Measurements from ENCODE around the gene ABCB8. TPM values are rescaled to one million over a fixed set of nuclear protein-coding genes. Genes with fewer than 3 reads are reported as not detected.

The ABCB8 gene
- total RNA-seq, 2 donors from 2014 or later: 35.9 to 37.2 TPM

DNA sequence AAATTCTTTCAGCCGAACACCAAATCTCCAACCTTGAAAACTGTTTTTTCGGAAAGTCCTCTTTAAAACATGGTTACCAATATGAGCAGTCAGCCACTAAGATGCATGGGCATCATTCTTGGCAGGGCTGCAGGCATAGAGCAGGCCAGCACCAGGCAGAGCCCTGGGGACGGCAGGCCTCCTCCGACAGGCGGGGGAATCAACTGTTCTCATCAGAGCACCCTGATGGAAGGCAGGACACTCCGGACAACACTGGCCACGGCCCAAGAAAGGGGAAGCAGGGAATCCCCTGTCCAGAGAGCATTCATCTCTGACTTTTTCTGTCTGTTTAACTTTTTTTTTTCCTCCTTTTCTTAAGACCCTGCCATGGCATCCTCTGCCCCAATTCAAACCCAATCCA lies 38.8 kb upstream of the ABCB8 start:
- Mint-ChIP-seq H3K9me3 (peaks cover 21% of the 10 kb centered on the region), H3K27me3 (ENCODE audit: insufficient read depth) (peaks cover 51% of the 10 kb centered on the region), H3K4me1 (peaks cover 6% of the 10 kb centered on the region), H3K4me3 (no peak overlapping the region), H3K36me3 (ENCODE audit: low read depth) (no peaks in the 10 kb centered on the region), H3K27ac (no peak overlapping the region)
- H3K27ac ChIP-seq (ENCODE audit: low read depth, low read length): no peak overlapping the region
- TF ChIP-seq, protein P1, sequence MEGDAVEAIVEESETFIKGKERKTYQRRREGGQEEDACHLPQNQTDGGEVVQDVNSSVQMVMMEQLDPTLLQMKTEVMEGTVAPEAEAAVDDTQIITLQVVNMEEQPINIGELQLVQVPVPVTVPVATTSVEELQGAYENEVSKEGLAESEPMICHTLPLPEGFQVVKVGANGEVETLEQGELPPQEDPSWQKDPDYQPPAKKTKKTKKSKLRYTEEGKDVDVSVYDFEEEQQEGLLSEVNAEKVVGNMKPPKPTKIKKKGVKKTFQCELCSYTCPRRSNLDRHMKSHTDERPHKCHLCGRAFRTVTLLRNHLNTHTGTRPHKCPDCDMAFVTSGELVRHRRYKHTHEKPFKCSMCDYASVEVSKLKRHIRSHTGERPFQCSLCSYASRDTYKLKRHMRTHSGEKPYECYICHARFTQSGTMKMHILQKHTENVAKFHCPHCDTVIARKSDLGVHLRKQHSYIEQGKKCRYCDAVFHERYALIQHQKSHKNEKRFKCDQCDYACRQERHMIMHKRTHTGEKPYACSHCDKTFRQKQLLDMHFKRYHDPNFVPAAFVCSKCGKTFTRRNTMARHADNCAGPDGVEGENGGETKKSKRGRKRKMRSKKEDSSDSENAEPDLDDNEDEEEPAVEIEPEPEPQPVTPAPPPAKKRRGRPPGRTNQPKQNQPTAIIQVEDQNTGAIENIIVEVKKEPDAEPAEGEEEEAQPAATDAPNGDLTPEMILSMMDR (conservative IDR thresholded peaks at IDR 0.05): no peak
- peaks cover 3% of the 10 kb centered on the region for H3K4me1 ChIP-seq (ENCODE audit: control insufficient read depth, insufficient read depth, low read length)
- no peak overlapping the region for H3K9ac ChIP-seq (ENCODE audit: extremely low read depth, low read length, poor library complexity, severe bottlenecking)
- peaks cover 13% of the 10 kb centered on the region for H3K27me3 ChIP-seq (ENCODE audit: control insufficient read depth, insufficient read depth, low read length, poor library complexity, severe bottlenecking)
- H3K9me3 ChIP-seq (ENCODE audit: control insufficient read depth, low read length): no peaks in the 10 kb centered on the region
- no peaks in the 10 kb centered on the region for H3K36me3 ChIP-seq (ENCODE audit: control insufficient read depth, insufficient read depth, low read length)
- DNase-seq: peak; percentile 51
- 88 to 94% methylated on average over 7 of the region's 7 CpGs for WGBS, 2 experiments (ENCODE audit: insufficient coverage in 1 of 2, insufficient read length in 1 of 2)
- no peak overlapping the region for H3K4me3 ChIP-seq (ENCODE audit: low read length)

DNA sequence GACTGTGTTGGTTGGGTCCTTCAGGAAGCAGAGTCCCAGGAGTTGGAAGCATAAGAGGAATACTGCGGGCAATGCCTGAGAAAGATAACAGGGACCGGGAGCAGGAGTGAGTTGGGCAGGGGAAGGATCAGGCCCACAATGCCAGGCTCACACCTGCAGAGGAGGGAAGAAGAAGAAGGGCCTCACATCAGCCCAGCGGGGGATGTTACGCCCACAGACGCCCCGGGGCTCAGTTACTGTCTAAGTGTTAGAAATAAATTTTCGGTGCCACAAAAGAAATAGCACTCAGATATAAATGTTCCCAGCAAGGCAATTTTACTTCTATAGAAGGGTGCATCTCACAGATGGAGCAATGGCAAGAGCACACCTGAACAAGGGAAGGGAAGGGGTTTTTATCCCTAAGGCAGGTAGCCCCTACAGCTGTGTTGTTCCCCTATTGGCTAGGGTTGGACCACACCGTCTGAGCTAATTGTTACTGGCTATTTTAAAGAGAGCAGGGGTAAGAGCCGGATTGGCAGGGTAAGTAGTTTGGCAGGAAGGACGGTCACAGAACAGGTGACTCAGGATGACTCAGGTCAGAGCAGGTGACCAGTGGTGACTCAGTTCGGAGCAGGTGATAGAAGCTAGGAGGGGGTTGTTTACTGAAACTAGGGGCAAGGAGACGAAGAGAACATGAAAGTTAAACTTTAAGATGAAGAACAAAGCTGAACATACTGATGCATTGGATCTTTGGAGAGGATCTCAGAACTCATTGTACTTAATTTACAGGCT lies 37.6 kb upstream of the ABCB8 start, which contains the start of gene NOS3:
NOS3 (plus strand) TSS at position 602 of the 771 bp plus-strand sequence. CDS start 2,787 bp downstream, outside the sequence.
- Histone ChIP-seq H3K4me1 (ENCODE audit: control insufficient read depth, insufficient read depth, low read length) (peaks cover 6% of the 10 kb centered on the region), H3K9me3 (ENCODE audit: control insufficient read depth, low read length) (no peaks in the 10 kb centered on the region), H3K27me3 (ENCODE audit: control insufficient read depth, insufficient read depth, low read length, poor library complexity, severe bottlenecking) (peaks cover 4% of the 10 kb centered on the region), H3K36me3 (ENCODE audit: control insufficient read depth, insufficient read depth, low read length) (no peaks in the 10 kb centered on the region), H3K9ac (ENCODE audit: extremely low read depth, low read length, poor library complexity, severe bottlenecking) (no peak within 1 kb of the TSS), H3K4me3 (ENCODE audit: low read length) (no peak within 1 kb of the TSS), H3K27ac (ENCODE audit: low read depth, low read length) (no peak within 1 kb of the TSS)
- WGBS, 2 experiments (ENCODE audit: insufficient coverage in 1 of 2, insufficient read length in 1 of 2): 92 to 93% methylated on average over 10 to 12 of the region's 12 CpGs
- TF ChIP-seq, protein P1 (conservative IDR thresholded peaks at IDR 0.05): no peak
- Mint-ChIP-seq H3K27me3 (ENCODE audit: insufficient read depth) (peaks cover 43% of the 10 kb centered on the region), H3K9me3 (peaks cover 21% of the 10 kb centered on the region), H3K4me1 (peaks cover 6% of the 10 kb centered on the region), H3K36me3 (ENCODE audit: low read depth) (no peaks in the 10 kb centered on the region), H3K27ac (no peak within 1 kb of the TSS), H3K4me3 (no peak within 1 kb of the TSS)
- peak; percentile 85 for DNase-seq

- 87 to 97% methylated on average over 4 to 6 of the region's 6 CpGs for WGBS, 2 experiments (ENCODE audit: insufficient coverage in 1 of 2, insufficient read length in 1 of 2)
- no peak overlapping the region for H3K27ac Mint-ChIP-seq
- H3K4me1 ChIP-seq (ENCODE audit: control insufficient read depth, insufficient read depth, low read length): peaks cover 6% of the 10 kb centered on the region
- peaks cover 36% of the 10 kb centered on the region for H3K27me3 Mint-ChIP-seq (ENCODE audit: insufficient read depth)
- H3K36me3 ChIP-seq (ENCODE audit: control insufficient read depth, insufficient read depth, low read length): no peaks in the 10 kb centered on the region
- H3K4me1 Mint-ChIP-seq: peaks cover 6% of the 10 kb centered on the region
- H3K9me3 Mint-ChIP-seq: peaks cover 21% of the 10 kb centered on the region
- no peaks in the 10 kb centered on the region for H3K9me3 ChIP-seq (ENCODE audit: control insufficient read depth, low read length)
- no peak overlapping the region for H3K9ac ChIP-seq (ENCODE audit: extremely low read depth, low read length, poor library complexity, severe bottlenecking)
- DNase-seq: no peak
- H3K36me3 Mint-ChIP-seq (ENCODE audit: low read depth): no peaks in the 10 kb centered on the region
- TF ChIP-seq, protein P1 (conservative IDR thresholded peaks at IDR 0.05): no peak
- peaks cover 4% of the 10 kb centered on the region for H3K27me3 ChIP-seq (ENCODE audit: control insufficient read depth, insufficient read depth, low read length, poor library complexity, severe bottlenecking)
- no peak overlapping the region for H3K4me3 ChIP-seq (ENCODE audit: low read length)
- no peak overlapping the region for H3K4me3 Mint-ChIP-seq
- no peak overlapping the region for H3K27ac ChIP-seq (ENCODE audit: low read depth, low read length)
These were observed 36.1 kb upstream of the ABCB8 start for GRCh38 chr7:150992051-150992640.
